ENCODE results near the gene KCNK10.

Gene KCNK10

GRCh38 chr14:88241810-88242209, 81.3 kb downstream of the KCNK10 start:
- no peak for DNase-seq (ENCODE audit: low read depth)
- no peak for TF ChIP-seq CTCF (IDR thresholded peaks at IDR 0.05; ENCODE audit: low read length, missing control alignments)
- no peak overlapping the region for H3K4me3 ChIP-seq (replicated peaks; ENCODE audit: low read depth, low read length)

- TF ChIP-seq CTCF (IDR thresholded peaks at IDR 0.05; ENCODE audit: low read length, missing control alignments): no peak
- no peak for DNase-seq (ENCODE audit: low read depth)
- no peak overlapping the region for H3K4me3 ChIP-seq (replicated peaks; ENCODE audit: low read depth, low read length)
Measured at GRCh38 chr14:88234442-88234841, 88.6 kb downstream of the KCNK10 start.

GRCh38 chr14:88233915-88234314, 89.2 kb downstream of the KCNK10 start:
- TF ChIP-seq CTCF (IDR thresholded peaks at IDR 0.05; ENCODE audit: low read length, missing control alignments): peak; percentile 19
- peak; percentile 9 for DNase-seq (ENCODE audit: low read depth)
- H3K4me3 ChIP-seq (replicated peaks; ENCODE audit: low read depth, low read length): no peak overlapping the region

GRCh38 chr14:88232771-88233170, 90.3 kb downstream of the KCNK10 start:
- no peak overlapping the region for H3K4me3 ChIP-seq (replicated peaks; ENCODE audit: low read depth, low read length)
- DNase-seq (ENCODE audit: low read depth): no peak
- no peak for TF ChIP-seq CTCF (IDR thresholded peaks at IDR 0.05; ENCODE audit: low read length, missing control alignments)

GRCh38 chr14:88231603-88232002, 91.5 kb downstream of the KCNK10 start:
- no peak overlapping the region for H3K4me3 ChIP-seq (replicated peaks; ENCODE audit: low read depth, low read length)
- no peak for TF ChIP-seq CTCF (IDR thresholded peaks at IDR 0.05; ENCODE audit: low read length, missing control alignments)
- no peak for DNase-seq (ENCODE audit: low read depth)

- H3K4me3 ChIP-seq (replicated peaks; ENCODE audit: low read depth, low read length): no peak overlapping the region
- no peak for TF ChIP-seq CTCF (IDR thresholded peaks at IDR 0.05; ENCODE audit: low read length, missing control alignments)
- DNase-seq (ENCODE audit: low read depth): no peak
Measured at GRCh38 chr14:88229428-88229827, 93.6 kb downstream of the KCNK10 start.

- H3K4me3 ChIP-seq (replicated peaks; ENCODE audit: low read depth, low read length): no peak overlapping the region
- no peak for DNase-seq (ENCODE audit: low read depth)
- no peak for TF ChIP-seq CTCF (IDR thresholded peaks at IDR 0.05; ENCODE audit: low read length, missing control alignments)
Measured at GRCh38 chr14:88228522-88229236, 94.4 kb downstream of the KCNK10 start.

Measured in fibroblast of pulmonary artery (primary cell).